Heart left ventricle (tissue), 16 donors: ENCODE results near the gene DDX54. TPM values are rescaled to one million over a fixed set of nuclear protein-coding genes. Genes with fewer than 3 reads are reported as not detected.

Experiments used
- ATAC-seq, 4 donors: fragments of 200-7000 bp; cut with Tn5 transposase; one replicate each; pipeline ENCODE4 v1.9.1; 2020 to 2022; ENCODE audit warnings: moderate library complexity in 4 of 4, mild to moderate bottlenecking in 3 of 4, moderate number of reproducible peaks in 1 of 4
- DNase-seq, 5 donors: peaks; one replicate each; pipeline ENCODE4 v3.0.0-alpha.2; 2020
- H3K27ac ChIP-seq, 12 donors: fragments of 200-600 bp; sonication (generic) in 4 of 12; one replicate each; pipeline versions ENCODE4 v1.5.0 to v1.8.0; 2016 to 2022; ENCODE audit warnings: mild to moderate bottlenecking in 2 of 12
- H3K27me3 ChIP-seq, 9 donors: fragments of 200-600 bp; sonication (generic) in 2 of 9; one replicate each; pipeline versions ENCODE4 v1.5.1 to v1.8.0; 2016 to 2022; ENCODE audit warnings: mild to moderate bottlenecking in 3 of 9
- H3K36me3 ChIP-seq, 9 donors: fragments of 200-600 bp; sonication (generic) in 2 of 9; one replicate each; pipeline versions ENCODE4 v1.5.0 to v1.8.0; 2018 to 2022; ENCODE audit warnings: mild to moderate bottlenecking in 2 of 9
- H3K4me1 ChIP-seq, 12 donors: fragments of 200-600 bp; sonication (generic) in 4 of 12; one replicate each; pipeline versions ENCODE4 v1.5.0 to v1.8.0; 2016 to 2022; ENCODE audit warnings: mild to moderate bottlenecking in 3 of 12
- H3K4me3 ChIP-seq, 12 donors: fragments of 200-600 bp; sonication (generic) in 4 of 12; one replicate each; pipeline versions ENCODE4 v1.5.0 to v1.8.0; 2017 to 2022; ENCODE audit warnings: mild to moderate bottlenecking in 9 of 12, moderate library complexity in 4 of 12
- H3K9me3 ChIP-seq, 12 donors: fragments of 200-600 bp; sonication (generic) in 4 of 12; one replicate each; pipeline versions ENCODE4 v1.5.0 to v1.8.0; 2016 to 2022; ENCODE audit warnings: mild to moderate bottlenecking in 1 of 12
- CTCF ChIP-seq, 12 donors: fragments of 200-600 bp; sonication (generic) in 4 of 12; IDR thresholded peaks; one replicate each; pipeline versions ENCODE4 v1.5.0 to v1.8.0; 2018 to 2022; ENCODE audit warnings: antibody characterized with exemption in 12 of 12, mild to moderate bottlenecking in 5 of 12
- POLR2A ChIP-seq, 2 donors: fragments of 450-650 bp; IDR thresholded peaks; one replicate each; pipeline ENCODE4 v1.6.1; 2017; ENCODE audit warnings: antibody characterized with exemption in 2 of 2, mild to moderate bottlenecking in 2 of 2, moderate library complexity in 2 of 2
- WGBS, 4 donors: extraction: QIAGEN DNeasy Blood & Tissue Kit in 2 of 4; methylation state at CpG; one replicate each; pipeline versions ENCODE4 v1.1.5 to v1.1.7; 2013 to 2018; 5-methylcytosine and 5-hydroxymethylcytosine counted together
- intact Hi-C, 10 donors: fragments of 100-400 bp; cut with DNase I; formaldehyde crosslinking; loops; one replicate each; pipeline versions ENCODE4 v1.11.1 to v1.14.2; 2022
- microRNA-seq, 4 donors: library from miRNA; unstranded; fragments of <30 nt; microRNA quantifications; one replicate each; pipeline versions ENCODE4 to v1.2.0, GENCODE V29; 2017 to 2020
- polyA plus RNA-seq, 2 donors: library from polyadenylated mRNA; stranded (reverse); fragments of 200-250 nt; gene quantifications; one replicate each; pipeline ENCODE4 v1.2.3, GENCODE V29; 2013
- total RNA-seq, 9 donors: library from RNA; depleted of rRNA in 2 of 9; stranded (reverse); fragments of >200 nt in 2 of 9; fragmentation: NEBNext Ultra II Directional in 3 of 9; extraction: Animal tissue kit (Norgen Biotek cat#: 25700) in 3 of 9; gene quantifications; one replicate each; pipeline versions ENCODE4 v1.1.0 to v1.2.4, GENCODE V29; 2016 to 2023
- donor health status: ischemic (EF 13 %, LVEDD 7.1; RV severe dilation, severe dysfunction).
- donor health status: healthy with polysubstance abuse.
- donor health status: DM: no; HTN: yes; CAD: no.
- donor health status: DM: no; HTN: no; CAD: no.
- donor health status: ischemic (EF 25% LVEDD 6.9; RV normal size, moderate dysfunction).
- donor health status: ischemic (EF 25% LVEDD 5.7; RV mildly dilated, moderate dysfunction).
- donor health status: healthy.
- donor health status: DM: yes; HTN: yes; CAD: no.
- donor health status: ischemic (EF 35%, LVEDD 5.7; RV mildly dilated, moderate dysfunction).
- donor health status: nonischemic (EF 11% LVEDD 7.7; RV severe dilation, severe dysfunction).
- donor health status: DM: yes; HTN: yes; CAD: no.
- donor health status: PGD.
- donor health status: ischemic (EF 29% LVEDD 5.4; RV normal size, mild dysfunction).
- donor health status: nonischemic (EF 23%, LVEDD 6.1; RV moderate dilation, normal function).

The DDX54 gene
- total and polyA plus RNA-seq, 11 donors, result 23.4 to 60.2 (median 38.2) TPM

GRCh38 chr12:113108308-113108707, 77.0 kb downstream of the DDX54 start:
- ATAC-seq (no peak), DNase-seq (no peak)
- H3K4me3 ChIP-seq, result no peak overlapping the region
- intact Hi-C loops, result no loop called here
- 90 to 99% (median 95%) methylated on average over 4 of the region's 4 CpGs for WGBS, 4 donors
- peaks cover 0 to 5% (median 0%) of the 10 kb centered on the region in 12 donors for H3K4me1 ChIP-seq
- no peak overlapping the region for H3K27ac ChIP-seq
- TF ChIP-seq CTCF (IDR thresholded peaks at IDR 0.05) (no peak), POLR2A (IDR thresholded peaks at IDR 0.05) (no peak)
- no peaks in the 10 kb centered on the region for H3K9me3 ChIP-seq
- H3K36me3 ChIP-seq, result no peaks in the 10 kb centered on the region
- peaks cover 3 to 37% (median 16%) of the 10 kb centered on the region in 9 donors for H3K27me3 ChIP-seq

Small RNA genes within 50 kb of the gene (microRNA-seq; reads per million reads assigned to microRNA genes)
- 0 to 0.06 (median 0) reads per million in 4 donors for gene MIR7106

Other genes with a start within 250 kb of the DDX54 start
- gene OAS3, start 247.0 kb downstream of the DDX54 start, total RNA-seq, result 10 to 100 TPM in 4 of 9 donors, 1 to 10 TPM in 5; 5.7 to 45.1 (median 10.0) TPM
- 1 to 10 TPM; 4.1 to 4.6 TPM for gene OAS3, start 247.0 kb downstream of the DDX54 start, polyA plus RNA-seq
- 10 to 100 TPM in 4 of 9 donors, 1 to 10 TPM in 5; 6.0 to 46.1 (median 9.8) TPM for gene OAS2, start 207.0 kb downstream of the DDX54 start, total RNA-seq
- gene OAS2, start 207.0 kb downstream of the DDX54 start, polyA plus RNA-seq, result 1 to 10 TPM; 3.8 to 4.2 TPM
- gene DTX1, start 128.7 kb downstream of the DDX54 start, total RNA-seq, result 1 to 10 TPM; 1.2 to 3.2 (median 2.4) TPM
- 1 to 10 TPM in 1 of 2 donors, under 1 TPM in 1; 0.50 to 1.2 TPM for gene DTX1, start 128.7 kb downstream of the DDX54 start, polyA plus RNA-seq
- not detected for gene RASAL1, start 49.7 kb downstream of the DDX54 start, total RNA-seq
- not detected for gene RASAL1, start 49.7 kb downstream of the DDX54 start, polyA plus RNA-seq
- gene CFAP73, start 35.8 kb downstream of the DDX54 start, total RNA-seq, result not detected
- gene CFAP73, start 35.8 kb downstream of the DDX54 start, polyA plus RNA-seq, result under 1 TPM; 0.04 to 0.11 TPM
- gene RITA1, start 243 bp upstream of the DDX54 start, total RNA-seq, result 10 to 100 TPM; 13.3 to 30.7 (median 16.0) TPM
- gene RITA1, start 243 bp upstream of the DDX54 start, polyA plus RNA-seq, result 10 to 100 TPM; 10.4 to 12.9 TPM
- 100 to 1,000 TPM in 4 of 9 donors, 10 to 100 TPM in 5; 52.1 to 136 (median 92.0) TPM for gene TPCN1, start 36.0 kb upstream of the DDX54 start, total RNA-seq
- gene TPCN1, start 36.0 kb upstream of the DDX54 start, polyA plus RNA-seq, result 10 to 100 TPM; 22.6 to 75.1 TPM
- 10 to 100 TPM in 8 of 9 donors, 1 to 10 TPM in 1; 9.7 to 33.2 (median 12.3) TPM for gene SLC8B1, start 149.6 kb upstream of the DDX54 start, total RNA-seq
- gene SLC8B1, start 149.6 kb upstream of the DDX54 start, polyA plus RNA-seq, result 1 to 10 TPM; 8.8 to 8.9 TPM
- 10 to 100 TPM; 28.8 to 66.6 (median 33.6) TPM for gene PLBD2, start 173.1 kb upstream of the DDX54 start, total RNA-seq
- gene PLBD2, start 173.1 kb upstream of the DDX54 start, polyA plus RNA-seq, result 10 to 100 TPM; 15.6 to 17.5 TPM
- 10 to 100 TPM in 1 of 9 donors, 1 to 10 TPM in 1, under 1 TPM in 2, not detected in 5; 0.28 to 10.5 (median 0.99) TPM for gene SDS, start 218.4 kb upstream of the DDX54 start, total RNA-seq
- gene SDS, start 218.4 kb upstream of the DDX54 start, polyA plus RNA-seq, result under 1 TPM in 1 of 2 donors, not detected in 1; 0.32 TPM
- 10 to 100 TPM in 4 of 9 donors, 1 to 10 TPM in 5; 2.6 to 21.0 (median 7.9) TPM for gene SDSL, start 236.9 kb upstream of the DDX54 start, total RNA-seq
- gene SDSL, start 236.9 kb upstream of the DDX54 start, polyA plus RNA-seq, result 1 to 10 TPM; 2.5 to 3.3 TPM